Type B pancreatic cell (in vitro differentiated cells): ENCODE data around the gene TNFRSF13B. TPM values are rescaled to one million over a fixed set of nuclear protein-coding genes. Genes with fewer than 3 reads are reported as not detected.

Experiments
- DNase-seq: peaks from one replicate; pipeline ENCODE4 v3.0.0; 2021; ENCODE audit warnings: mixed read lengths; ENCODE audit not compliant: unreplicated experiment; ENCODE audit errors: extremely low spot score
- H3K27ac Mint-ChIP-seq: 2 replicates; pipeline ENCODE4 v1.8.0; 2021; ENCODE audit warnings: mild to moderate bottlenecking, mixed read lengths
- H3K27me3 Mint-ChIP-seq: 2 replicates; pipeline ENCODE4 v1.8.0; 2021; ENCODE audit warnings: mixed read lengths
- H3K36me3 Mint-ChIP-seq: 2 replicates; pipeline ENCODE4 v1.8.0; 2021; ENCODE audit warnings: mixed read lengths
- H3K4me1 Mint-ChIP-seq: one replicate; pipeline ENCODE4 v1.8.0; 2021; ENCODE audit warnings: mixed read lengths; ENCODE audit not compliant: unreplicated experiment
- H3K4me3 Mint-ChIP-seq: 2 replicates; pipeline ENCODE4 v1.8.0; 2021; ENCODE audit warnings: mild to moderate bottlenecking, mixed read lengths
- H3K9me3 Mint-ChIP-seq: 2 replicates; pipeline ENCODE4 v1.8.0; 2021; ENCODE audit warnings: mixed read lengths
- CTCF ChIP-seq: fragments of 200-600 bp; sonication (generic); conservative IDR thresholded peaks from 2 replicates; pipeline ENCODE4 v1.5.0; 2021; ENCODE audit warnings: antibody characterized with exemption, mild to moderate bottlenecking
- total RNA-seq: library from RNA; stranded (reverse); gene quantifications from 2 replicates; pipeline ENCODE4 v1.2.1, GENCODE V29; 2021; ENCODE audit warnings: low replicate concordance

TNFRSF13B gene
- total RNA-seq, 1 donor from 2014 or later: not detected

- Mint-ChIP-seq H3K4me1 (no peaks in the 10 kb centered on the region), H3K27ac (no peak overlapping the region), H3K4me3 (no peak overlapping the region), H3K9me3 (peaks cover 9% of the 10 kb centered on the region), H3K36me3 (no peaks in the 10 kb centered on the region), H3K27me3 (peaks cover 26% of the 10 kb centered on the region)
- no peak for TF ChIP-seq CTCF
- DNase-seq: no peak
Observed at GRCh38 chr17:16948587-16949376, 23.1 kb downstream of the TNFRSF13B start.

GRCh38 chr17:16947470-16947869, 24.4 kb downstream of the TNFRSF13B start:
- Mint-ChIP-seq H3K9me3 (peaks cover 9% of the 10 kb centered on the region), H3K4me3 (no peak overlapping the region), H3K27ac (no peak overlapping the region), H3K36me3 (no peaks in the 10 kb centered on the region), H3K27me3 (peaks cover 17% of the 10 kb centered on the region), H3K4me1 (no peaks in the 10 kb centered on the region)
- no peak for DNase-seq
- no peak for TF ChIP-seq CTCF

DNA sequence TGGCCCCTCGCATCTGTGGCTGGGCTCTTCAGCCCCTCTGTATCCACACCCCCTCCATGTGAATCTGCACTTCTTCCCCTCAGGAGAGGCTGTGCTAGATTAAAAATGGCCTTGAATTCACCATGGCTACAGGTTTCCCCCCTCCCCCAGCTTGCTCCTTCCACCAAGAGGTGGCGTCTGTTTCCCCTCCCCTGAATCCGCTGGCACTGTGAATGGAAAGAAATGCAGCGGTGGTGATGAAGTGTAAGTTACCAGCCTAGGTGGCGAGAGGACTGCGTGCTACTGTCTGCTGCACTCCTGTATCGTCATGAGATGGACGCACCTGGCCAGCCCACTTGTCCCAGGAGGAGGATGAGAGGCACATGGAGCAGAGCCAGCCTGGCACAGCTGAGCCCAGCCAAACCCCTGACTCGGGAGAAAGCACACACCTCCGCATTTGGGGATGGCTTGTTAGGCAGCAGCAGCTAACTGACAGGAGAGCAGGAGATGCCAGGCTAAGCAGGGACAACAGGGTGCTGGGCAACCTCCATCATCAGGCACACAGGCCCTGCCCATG, 26.2 kb downstream of the TNFRSF13B start:
- H3K4me3 Mint-ChIP-seq: no peak overlapping the region
- no peaks in the 10 kb centered on the region for H3K4me1 Mint-ChIP-seq
- peaks cover 21% of the 10 kb centered on the region for H3K27me3 Mint-ChIP-seq
- no peaks in the 10 kb centered on the region for H3K36me3 Mint-ChIP-seq
- H3K27ac Mint-ChIP-seq: no peak overlapping the region
- no peak for TF ChIP-seq CTCF
- DNase-seq: no peak
- peaks cover 9% of the 10 kb centered on the region for H3K9me3 Mint-ChIP-seq

DNA sequence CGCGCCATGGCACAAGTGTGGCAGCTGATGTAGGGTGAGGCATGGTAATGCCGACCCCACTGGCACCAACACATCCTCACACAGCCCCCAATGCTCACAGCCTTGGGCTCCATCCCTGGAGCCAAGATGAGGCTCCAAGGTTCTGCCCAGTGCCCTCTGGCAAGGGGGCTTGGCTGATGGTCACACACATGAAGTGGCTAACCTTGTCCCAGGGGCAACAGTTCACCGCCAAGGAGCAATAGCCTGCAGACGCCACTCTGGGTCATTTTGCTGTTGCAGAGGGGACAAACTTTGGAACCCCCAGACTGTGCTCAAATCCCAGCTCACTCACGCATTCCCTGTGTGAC, 26.8 kb downstream of the TNFRSF13B start:
- no peak for TF ChIP-seq CTCF
- DNase-seq: no peak
- Mint-ChIP-seq H3K4me1 (no peaks in the 10 kb centered on the region), H3K9me3 (peaks cover 9% of the 10 kb centered on the region), H3K27me3 (peaks cover 21% of the 10 kb centered on the region), H3K4me3 (no peak overlapping the region), H3K27ac (no peak overlapping the region), H3K36me3 (no peaks in the 10 kb centered on the region)

DNA sequence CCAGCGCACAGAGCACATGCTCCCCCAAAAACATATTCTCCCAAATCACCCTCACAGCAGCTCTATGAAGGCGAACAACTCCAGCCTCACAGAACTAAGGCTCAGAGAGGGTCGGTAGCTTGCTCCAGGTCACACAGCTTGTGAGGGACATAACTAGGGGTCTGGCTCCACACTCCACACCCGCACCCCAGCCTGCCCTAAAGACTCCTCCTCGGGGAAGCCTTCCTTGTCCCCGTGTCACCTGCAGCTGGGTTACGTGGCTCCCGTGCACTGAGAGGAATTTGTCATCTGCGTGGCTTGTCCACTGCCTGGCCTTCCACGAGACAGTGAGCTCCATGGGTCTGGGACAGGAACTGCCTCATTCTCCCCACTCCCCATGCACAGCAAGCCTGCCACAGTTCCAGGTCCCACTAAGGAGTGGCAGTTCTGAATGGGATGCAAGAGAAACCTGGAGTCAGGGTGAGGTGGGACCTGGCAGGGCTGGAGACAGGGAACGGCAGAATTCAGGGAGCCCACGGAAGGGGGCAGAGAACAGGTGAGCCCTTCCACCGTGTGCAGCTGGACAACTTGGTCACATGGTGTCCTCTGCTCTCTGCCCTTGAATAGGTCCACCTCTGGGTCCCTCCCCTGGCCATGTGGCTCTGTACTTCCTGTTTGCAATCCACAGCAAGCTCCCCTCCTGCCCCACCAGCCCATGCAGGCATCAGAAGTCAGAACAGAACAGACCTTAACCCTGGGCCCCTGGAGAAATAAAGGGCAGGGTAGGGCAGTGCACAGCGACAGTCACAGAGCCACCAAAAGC, 27.4 kb downstream of the TNFRSF13B start:
- DNase-seq: no peak
- Mint-ChIP-seq H3K36me3 (no peaks in the 10 kb centered on the region), H3K27ac (no peak overlapping the region), H3K27me3 (peaks cover 21% of the 10 kb centered on the region), H3K4me3 (no peak overlapping the region), H3K4me1 (no peaks in the 10 kb centered on the region), H3K9me3 (peaks cover 9% of the 10 kb centered on the region)
- TF ChIP-seq CTCF: no peak
